ENCODE data around the gene DGKG.

DGKG gene

DNA sequence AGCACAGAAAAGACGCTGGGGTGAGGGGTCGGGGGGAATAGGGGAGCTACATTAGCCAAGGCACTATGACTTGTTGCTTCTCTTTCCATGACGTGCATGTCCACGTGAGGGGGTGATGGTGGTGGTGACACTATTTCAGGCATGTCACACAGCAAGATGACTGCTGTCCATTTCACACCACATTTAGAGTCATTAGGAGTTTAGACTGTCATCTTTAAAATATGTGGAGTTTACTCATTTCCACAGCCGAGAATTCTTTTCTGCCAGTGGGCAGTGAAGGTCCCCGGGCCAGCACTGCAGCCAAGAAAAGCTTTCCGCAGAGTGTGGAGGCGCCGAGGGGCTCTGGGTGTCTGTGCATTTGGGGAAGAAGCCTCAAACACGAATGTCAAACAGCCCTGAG is 954 bp upstream of the DGKG start:
- Mint-ChIP-seq H3K36me3 (ENCODE audit: low read depth) (no peaks in the 10 kb centered on the region), H3K4me1 (peaks cover 8% of the 10 kb centered on the region), H3K9me3 (no peaks in the 10 kb centered on the region), H3K27ac (no peak overlapping the region), H3K27me3 (ENCODE audit: low read depth) (peaks cover 97% of the 10 kb centered on the region), H3K4me3 (peak overlapping the region; percentile 51 to 59 (median 52))
- TF ChIP-seq, protein P1, sequence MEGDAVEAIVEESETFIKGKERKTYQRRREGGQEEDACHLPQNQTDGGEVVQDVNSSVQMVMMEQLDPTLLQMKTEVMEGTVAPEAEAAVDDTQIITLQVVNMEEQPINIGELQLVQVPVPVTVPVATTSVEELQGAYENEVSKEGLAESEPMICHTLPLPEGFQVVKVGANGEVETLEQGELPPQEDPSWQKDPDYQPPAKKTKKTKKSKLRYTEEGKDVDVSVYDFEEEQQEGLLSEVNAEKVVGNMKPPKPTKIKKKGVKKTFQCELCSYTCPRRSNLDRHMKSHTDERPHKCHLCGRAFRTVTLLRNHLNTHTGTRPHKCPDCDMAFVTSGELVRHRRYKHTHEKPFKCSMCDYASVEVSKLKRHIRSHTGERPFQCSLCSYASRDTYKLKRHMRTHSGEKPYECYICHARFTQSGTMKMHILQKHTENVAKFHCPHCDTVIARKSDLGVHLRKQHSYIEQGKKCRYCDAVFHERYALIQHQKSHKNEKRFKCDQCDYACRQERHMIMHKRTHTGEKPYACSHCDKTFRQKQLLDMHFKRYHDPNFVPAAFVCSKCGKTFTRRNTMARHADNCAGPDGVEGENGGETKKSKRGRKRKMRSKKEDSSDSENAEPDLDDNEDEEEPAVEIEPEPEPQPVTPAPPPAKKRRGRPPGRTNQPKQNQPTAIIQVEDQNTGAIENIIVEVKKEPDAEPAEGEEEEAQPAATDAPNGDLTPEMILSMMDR (IDR thresholded peaks at IDR 0.05; ENCODE audit: unreplicated experiment in 3 of 3) = no peak

- H3K4me3 Mint-ChIP-seq = peak overlapping the region; percentile 65 to 72 (median 67)
- no peaks in the 10 kb centered on the region for H3K36me3 Mint-ChIP-seq (ENCODE audit: low read depth)
- H3K27me3 Mint-ChIP-seq (ENCODE audit: low read depth) = peaks cover 97% of the 10 kb centered on the region
Observed at GRCh38 chr3:186362537-186362842, 456 bp upstream of the DGKG start.

GRCh38 chr3:186361246-186361761 is 730 bp downstream of the DGKG start:
- no peaks in the 10 kb centered on the region for H3K36me3 Mint-ChIP-seq (ENCODE audit: low read depth)
- peak overlapping the region; percentile 64 to 76 (median 74) for H3K4me3 Mint-ChIP-seq
- TF ChIP-seq, protein P1 (IDR thresholded peaks at IDR 0.05; ENCODE audit: unreplicated experiment in 3 of 3) = no peak
- H3K27me3 Mint-ChIP-seq (ENCODE audit: low read depth) = peaks cover 91% of the 10 kb centered on the region
- H3K9me3 Mint-ChIP-seq = no peaks in the 10 kb centered on the region
- no peak overlapping the region for H3K27ac Mint-ChIP-seq
- peaks cover 8% of the 10 kb centered on the region for H3K4me1 Mint-ChIP-seq

More at GRCh38 chr3:186362537-186362842, 456 bp upstream of the DGKG start:
- TF ChIP-seq, protein P1 (IDR thresholded peaks at IDR 0.05; ENCODE audit: unreplicated experiment in 3 of 3) = no peak
- peaks cover 8% of the 10 kb centered on the region for H3K4me1 Mint-ChIP-seq
- H3K27ac Mint-ChIP-seq = no peak overlapping the region
- H3K9me3 Mint-ChIP-seq = no peaks in the 10 kb centered on the region

- Mint-ChIP-seq H3K4me3 (peak overlapping the region; percentile 64 to 76 (median 74)), H3K4me1 (peaks cover 8% of the 10 kb centered on the region), H3K9me3 (no peaks in the 10 kb centered on the region), H3K27ac (no peak overlapping the region), H3K27me3 (ENCODE audit: low read depth) (peaks cover 89% of the 10 kb centered on the region), H3K36me3 (ENCODE audit: low read depth) (no peaks in the 10 kb centered on the region)
- TF ChIP-seq, protein P1 (IDR thresholded peaks at IDR 0.05; ENCODE audit: unreplicated experiment in 3 of 3) = no peak
Observed at GRCh38 chr3:186360779-186361178, 1.3 kb downstream of the DGKG start.

- H3K36me3 Mint-ChIP-seq (ENCODE audit: low read depth) = no peaks in the 10 kb centered on the region
- peaks cover 8% of the 10 kb centered on the region for H3K4me1 Mint-ChIP-seq
- peaks cover 73% of the 10 kb centered on the region for H3K27me3 Mint-ChIP-seq (ENCODE audit: low read depth)
- TF ChIP-seq, protein P1 (IDR thresholded peaks at IDR 0.05; ENCODE audit: unreplicated experiment in 3 of 3) = no peak
- H3K9me3 Mint-ChIP-seq = no peaks in the 10 kb centered on the region
- no peak overlapping the region for H3K4me3 Mint-ChIP-seq
- H3K27ac Mint-ChIP-seq = no peak overlapping the region
Observed at GRCh38 chr3:186359078-186359477, 3.0 kb downstream of the DGKG start.

DNA sequence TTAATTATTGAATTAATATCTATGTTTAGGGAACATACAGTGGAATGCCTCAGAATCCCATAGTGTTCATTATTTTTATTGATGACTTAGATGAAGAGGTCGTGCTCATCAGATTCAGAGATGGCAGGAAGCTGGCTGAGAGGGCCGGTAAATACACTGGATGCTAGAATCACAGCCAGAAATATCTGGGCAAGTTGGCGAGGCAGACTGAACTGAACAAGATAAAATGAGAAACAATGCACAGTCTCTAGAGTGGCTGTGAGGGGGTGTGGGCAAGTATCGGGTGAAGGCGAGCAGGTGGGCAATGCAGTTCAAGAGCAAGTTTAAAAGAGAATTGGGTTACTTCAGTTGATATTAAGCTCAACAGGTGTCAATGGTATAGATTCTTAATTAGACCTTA is 5.9 kb downstream of the DGKG start:
- no peak overlapping the region for H3K27ac Mint-ChIP-seq
- H3K27me3 Mint-ChIP-seq (ENCODE audit: low read depth) = peaks cover 59% of the 10 kb centered on the region
- H3K36me3 Mint-ChIP-seq (ENCODE audit: low read depth) = no peaks in the 10 kb centered on the region
- no peaks in the 10 kb centered on the region for H3K9me3 Mint-ChIP-seq
- peaks cover 4% of the 10 kb centered on the region for H3K4me1 Mint-ChIP-seq
- H3K4me3 Mint-ChIP-seq = no peak overlapping the region
- TF ChIP-seq, protein P1 (IDR thresholded peaks at IDR 0.05; ENCODE audit: unreplicated experiment in 3 of 3) = no peak

All from nephron (organoid).